Measurements from ENCODE around the gene ZNF683. TPM values are rescaled to one million over a fixed set of nuclear protein-coding genes. Genes with fewer than 3 reads are reported as not detected.

ZNF683 gene
- total and polyA plus RNA-seq, 2 of the 4 experiments (the other 2 are of a cell fraction): not detected

- no peaks in the 10 kb centered on the region for H3K79me1 ChIP-seq (ENCODE audit: low read depth in 1 of 2, low read length in 2 of 2)
- H3K9ac ChIP-seq (ENCODE audit: low read depth, low read length): no peak overlapping the region
- no peak for TF ChIP-seq POLR2A (IDR thresholded peaks at IDR 0.05; ENCODE audit: low read depth, low read length)
- TF ChIP-seq BHLHE40 (IDR thresholded peaks at IDR 0.05; ENCODE audit: low read depth, low read length): no peak
- no peak for TF ChIP-seq CTCF (conservative IDR thresholded peaks at IDR 0.05; ENCODE audit: low read depth, low read length)
- TF ChIP-seq MXI1 (IDR thresholded peaks at IDR 0.05; ENCODE audit: borderline replicate concordance, low read depth, low read length): no peak
- no peak for TF ChIP-seq NFE2L2 (IDR thresholded peaks at IDR 0.05; ENCODE audit: low read depth, low read length)
- TF ChIP-seq MAZ (IDR thresholded peaks at IDR 0.05; ENCODE audit: borderline replicate concordance, low read depth, low read length): no peak
- TF ChIP-seq SMC3 (IDR thresholded peaks at IDR 0.05; ENCODE audit: low read depth, low read length): no peak
- TF ChIP-seq MAFK (IDR thresholded peaks at IDR 0.05; ENCODE audit: low read depth, low read length): no peak
- TF ChIP-seq FOS (IDR thresholded peaks at IDR 0.05; ENCODE audit: low read depth, low read length): no peak
- TF ChIP-seq CHD1 (IDR thresholded peaks at IDR 0.05; ENCODE audit: low read depth, low read length): no peak
- no TSS peak for BruUV-seq (replicated peaks)
- in situ Hi-C loops (cut with MboI; ENCODE audit: low sequenced_read_pairs): no loop called here
- DNase-seq (no peak), ATAC-seq (ENCODE audit: low read depth) (no peak)
- no peak overlapping the region for H3K4me2 ChIP-seq (ENCODE audit: low read depth, low read length)
- no peak overlapping the region for H3K14ac ChIP-seq (replicated peaks; ENCODE audit: low read depth, low read length)
- ChIA-PET POLR2A (ENCODE audit: unreplicated experiment) (no interaction called here), CTCF (interaction anchor here (1.4 kb wide), 1 partner anchor 68 kb away, joined by 4 read pairs; no protein-coding TSS in a partner anchor)
- dilution Hi-C loops (cut with HindIII; ENCODE audit: low sequenced_read_pairs, unreplicated experiment): no loop called here
- H3K9me3 ChIP-seq (ENCODE audit: control insufficient read depth, insufficient read depth, low read length): no peaks in the 10 kb centered on the region
- no peaks in the 10 kb centered on the region for H3K9me1 ChIP-seq (ENCODE audit: insufficient read depth, low read length)
- no peak overlapping the region for H3K18ac ChIP-seq (ENCODE audit: low read depth, low read length)
- H4K8ac ChIP-seq (ENCODE audit: low read depth in 2 of 2, low read length in 2 of 2): no peak overlapping the region
- intact Hi-C loops (cut with micrococcal nuclease): loop anchor here (2.0 kb wide), 3 partner anchors 69 to 353 kb away; no protein-coding TSS in a partner anchor
- H3K36me3 ChIP-seq (ENCODE audit: control insufficient read depth, insufficient read depth, low read length): no peaks in the 10 kb centered on the region
- no peak overlapping the region for H3K56ac ChIP-seq (ENCODE audit: extremely low read depth, insufficient read depth, low read length)
- no peak overlapping the region for H3K4ac ChIP-seq (ENCODE audit: low read depth, low read length)
- H3K23ac ChIP-seq (ENCODE audit: low read depth, low read length): no peak overlapping the region
- no peak overlapping the region for H2BK20ac ChIP-seq (ENCODE audit: low read depth, low read length)
- no CpG with 5 or more reads among the region's 4 CpGs for WGBS, 2 experiments (ENCODE audit: extremely low coverage in 2 of 2, insufficient read length in 1 of 2)
- peaks cover 2% of the 10 kb centered on the region; the same call in 1 of the 2 replicates for H3K27me3 ChIP-seq (ENCODE audit: control insufficient read depth, insufficient read depth, low read length)
- H2AK9ac ChIP-seq (replicated peaks; ENCODE audit: low read depth, low read length, poor library complexity): no peak overlapping the region
- no peak overlapping the region for H3K4me3 ChIP-seq (ENCODE audit: insufficient read depth, low read depth, low read length)
- H2BK5ac ChIP-seq (ENCODE audit: low read depth, low read length, poor library complexity, severe bottlenecking): no peak overlapping the region
- H4K5ac ChIP-seq (ENCODE audit: low read depth, low read length): no peak overlapping the region
- no peak overlapping the region for H2BK15ac ChIP-seq (ENCODE audit: low read depth, low read length)
- H4K20me1 ChIP-seq (ENCODE audit: insufficient read depth, low read length): no peaks in the 10 kb centered on the region
- no peak overlapping the region for H2BK120ac ChIP-seq (ENCODE audit: low read depth, low read length)
- no peak overlapping the region for H3K27ac ChIP-seq (ENCODE audit: insufficient read depth, low read length)
- H4K91ac ChIP-seq (ENCODE audit: insufficient read depth, low read depth, low read length): no peak overlapping the region
- peaks cover 2% of the 10 kb centered on the region for H3K4me1 ChIP-seq (ENCODE audit: control insufficient read depth, insufficient read depth, low read length)
- no peak overlapping the region for H2AK5ac ChIP-seq (ENCODE audit: low read depth, low read length)
- no peak overlapping the region for H2AFZ ChIP-seq (replicated peaks; ENCODE audit: low read length, poor library complexity)
These were observed 17.2 kb upstream of the ZNF683 start for GRCh38 chr1:26389604-26390247.
